ENCODE results near the gene ADGRL3.
"Not testable (repeated sequence)": the region's sequence is repeated elsewhere in the genome, so short reads cannot be mapped to it uniquely, and the experiment has no call there.

The ADGRL3 gene

DNA sequence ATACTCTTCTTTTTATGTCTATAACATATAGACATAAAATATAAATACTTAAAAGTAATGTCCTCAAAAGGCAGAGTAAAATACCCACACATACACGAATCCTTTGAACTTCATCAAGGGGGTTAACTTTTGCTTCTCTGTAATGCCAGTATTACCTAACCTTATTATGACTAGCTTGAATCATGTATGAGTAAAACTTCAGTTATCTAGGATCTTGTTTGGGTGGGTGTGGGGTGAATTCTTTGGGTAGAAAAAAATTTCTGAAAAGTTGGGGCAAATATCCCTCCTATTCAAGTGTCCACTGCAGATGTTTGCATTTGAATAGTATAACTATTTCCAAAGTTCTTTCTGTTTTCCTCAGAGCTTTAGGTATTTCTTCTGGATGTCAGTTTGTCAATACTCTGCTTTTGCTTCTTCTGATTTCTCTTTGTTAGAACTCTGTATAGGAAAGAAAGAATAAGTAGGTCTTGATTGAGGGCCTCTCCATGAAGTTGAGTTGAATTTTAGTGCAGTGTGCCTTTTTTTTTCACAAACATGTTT lies 173.8 kb downstream of the ADGRL3 start:
- no peak for DNase-seq

- no peak for DNase-seq
These were observed 174.3 kb downstream of the ADGRL3 start for GRCh38 chr4:61374447-61374891.

GRCh38 chr4:61375301-61375700 lies 175.2 kb downstream of the ADGRL3 start:
- DNase-seq, result no peak

GRCh38 chr4:61376301-61376700 lies 176.2 kb downstream of the ADGRL3 start:
- DNase-seq, result no peak

DNA sequence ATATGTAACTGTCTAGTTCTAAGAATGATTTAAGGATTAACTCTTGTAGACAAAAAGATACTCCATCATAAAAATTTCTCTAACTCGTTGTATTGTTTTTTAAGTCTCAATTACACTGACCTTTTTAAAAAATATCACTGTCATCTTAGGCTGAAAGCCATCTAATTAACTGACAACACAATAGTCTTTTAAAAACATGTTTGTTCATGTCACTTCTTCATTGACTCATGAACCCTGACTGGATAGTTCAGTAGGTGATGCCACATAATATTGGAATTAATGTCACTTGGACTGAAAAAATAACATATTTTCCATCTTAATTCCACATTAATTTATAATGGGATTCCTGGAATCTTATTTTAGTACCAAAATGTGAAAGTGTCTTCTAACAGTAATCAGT lies 179.3 kb downstream of the ADGRL3 start:
- DNase-seq, result no peak

DNA sequence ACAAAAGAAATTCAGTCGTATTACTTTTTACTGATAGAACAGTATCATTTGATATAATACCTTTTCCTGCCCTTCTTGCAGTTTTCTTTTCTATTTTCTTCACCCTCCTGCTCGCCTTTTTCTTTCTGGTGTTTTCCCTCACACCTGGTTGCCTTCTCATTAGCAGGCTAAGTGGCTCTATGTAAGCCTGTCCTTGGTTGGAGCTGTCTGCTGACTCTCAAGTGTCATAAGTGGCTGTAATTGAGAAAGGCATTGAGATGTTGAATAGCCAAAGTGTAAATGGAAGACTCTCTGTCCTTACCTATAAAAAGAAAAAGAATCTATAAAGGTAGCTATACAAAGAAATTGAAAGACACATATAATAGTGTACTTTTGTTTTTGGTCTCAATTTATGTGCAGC lies 180.7 kb downstream of the ADGRL3 start:
- DNase-seq, result no peak

DNA sequence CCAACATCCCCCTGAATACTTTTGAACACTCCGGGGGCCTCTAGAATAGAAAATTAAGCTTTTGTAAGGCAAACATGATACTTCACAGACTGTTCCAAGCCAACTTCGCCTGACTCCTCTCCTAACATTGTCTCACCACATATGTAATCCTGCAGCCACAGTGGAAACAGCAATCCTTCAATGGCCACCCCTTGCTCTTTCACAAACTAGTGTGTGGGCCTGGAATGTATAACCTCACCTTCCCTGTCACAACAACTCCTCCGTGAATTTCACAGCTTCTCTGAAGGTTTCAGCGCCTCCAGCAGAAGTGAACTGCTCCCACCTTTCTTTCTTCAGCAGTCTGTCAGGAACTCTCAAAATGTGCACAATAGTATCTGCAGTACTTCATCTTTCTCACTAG lies 185.1 kb downstream of the ADGRL3 start:
- no peak for DNase-seq

- not testable (repeated sequence) for DNase-seq
These were observed 187.2 kb downstream of the ADGRL3 start for GRCh38 chr4:61387372-61387771.

DNA sequence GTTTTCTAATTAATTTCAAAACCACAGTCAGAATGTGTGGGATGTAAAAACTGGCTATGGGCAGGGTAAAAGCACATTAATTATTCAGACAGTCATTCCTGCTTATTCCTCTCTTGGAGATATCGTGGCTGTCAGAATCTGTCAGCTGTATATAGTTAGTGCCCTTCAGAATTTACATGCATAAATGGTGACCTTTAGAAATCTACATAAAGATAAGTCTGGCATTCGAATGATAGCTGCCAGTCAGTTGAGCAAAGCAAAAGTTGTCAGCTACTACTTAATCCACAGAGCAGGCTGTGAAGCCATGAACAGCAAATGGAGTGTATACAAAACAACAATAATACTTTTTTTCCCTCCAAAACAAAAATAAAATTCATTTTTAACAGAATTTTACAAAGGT lies 189.5 kb downstream of the ADGRL3 start:
- DNase-seq, result no peak

DNA sequence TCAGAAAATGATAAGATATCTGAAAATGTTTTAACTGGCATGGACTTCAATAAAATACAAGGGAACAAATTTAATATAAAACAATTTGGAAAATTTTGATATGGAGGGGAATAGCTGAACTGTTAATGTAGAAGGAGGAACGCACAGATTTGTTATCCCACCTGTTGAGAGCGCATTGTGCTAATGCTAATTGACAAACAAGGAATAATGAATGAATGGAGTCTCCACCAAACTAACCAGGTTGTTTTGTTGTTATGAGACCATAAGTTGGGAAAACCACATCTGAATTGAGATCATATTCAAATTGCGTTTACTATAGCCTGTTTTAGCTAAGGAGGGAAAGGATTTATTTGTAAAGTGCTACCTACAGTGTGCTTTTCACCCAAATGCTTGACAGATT lies 195.6 kb downstream of the ADGRL3 start:
- no peak for DNase-seq

- DNase-seq, result no peak
These were observed 197.0 kb downstream of the ADGRL3 start for GRCh38 chr4:61397174-61397573.

GRCh38 chr4:61400439-61401038 lies 200.4 kb downstream of the ADGRL3 start:
- DNase-seq, result no peak

DNA sequence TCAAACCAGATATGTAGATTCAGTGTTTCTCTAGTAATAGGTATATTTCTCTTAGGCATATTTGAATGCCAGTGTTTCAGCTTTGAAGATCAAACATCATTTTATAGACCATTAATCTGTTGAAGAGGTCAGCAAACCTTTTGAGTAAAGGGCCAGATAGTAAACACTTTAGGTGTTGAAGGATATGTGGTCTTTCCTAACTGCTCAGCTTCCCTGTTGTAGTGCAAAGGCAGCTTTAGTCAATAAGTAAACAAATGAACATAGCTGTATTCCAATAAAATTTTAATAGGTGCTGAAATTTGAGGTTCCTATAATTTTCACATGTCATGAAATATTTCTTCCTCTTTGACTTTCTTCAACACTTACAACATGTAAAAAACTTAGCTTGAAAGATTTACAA lies 201.6 kb downstream of the ADGRL3 start:
- no peak for DNase-seq

- no peak for DNase-seq
These were observed 205.2 kb downstream of the ADGRL3 start for GRCh38 chr4:61405307-61405706.

GRCh38 chr4:61406677-61407076 lies 206.6 kb downstream of the ADGRL3 start:
- no peak for DNase-seq

DNA sequence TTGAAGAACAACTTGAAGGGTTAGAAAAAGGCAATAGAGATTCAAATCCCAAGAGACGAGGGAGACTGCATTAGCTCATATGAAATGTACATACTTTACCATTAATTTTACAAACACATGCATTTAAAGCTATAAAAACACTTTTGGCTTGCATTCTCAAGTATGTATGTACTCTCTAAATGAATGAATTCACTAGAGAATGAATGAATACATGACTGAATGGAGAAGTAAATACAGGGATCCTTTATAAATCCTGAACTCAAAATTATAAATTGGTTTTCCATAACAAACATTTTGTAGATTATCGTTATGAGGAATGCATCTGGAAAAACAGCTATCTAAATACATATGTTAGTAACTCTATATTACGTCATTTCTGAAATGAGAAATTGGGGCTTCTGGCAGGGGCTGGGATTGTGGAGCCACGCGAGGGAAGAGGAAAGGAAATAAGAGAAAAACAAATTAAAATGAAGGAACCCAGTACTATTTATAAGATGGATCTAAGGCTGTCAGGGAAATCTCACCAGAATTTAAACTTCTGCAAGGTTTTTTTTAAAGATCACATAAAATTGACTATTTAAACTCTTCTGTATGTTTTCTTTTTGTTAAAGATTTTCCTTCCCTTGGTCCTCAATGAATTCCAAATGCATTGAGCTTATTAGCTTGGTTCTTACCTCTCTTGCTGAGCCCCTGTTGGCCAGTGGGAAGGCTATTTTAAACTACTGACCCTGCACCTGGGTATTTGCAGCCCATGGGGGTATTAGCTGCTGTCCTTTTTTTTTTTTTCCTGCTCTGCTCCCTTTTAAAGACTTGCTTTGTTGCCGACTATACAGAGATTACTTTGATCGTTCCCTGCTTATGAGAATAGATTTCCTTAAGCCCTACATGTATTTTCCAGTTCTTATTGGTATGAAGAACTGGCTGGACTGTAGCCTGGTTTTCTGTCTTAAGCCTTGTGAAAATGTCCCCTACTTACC lies 207.8 kb downstream of the ADGRL3 start:
- no peak for DNase-seq

DNA sequence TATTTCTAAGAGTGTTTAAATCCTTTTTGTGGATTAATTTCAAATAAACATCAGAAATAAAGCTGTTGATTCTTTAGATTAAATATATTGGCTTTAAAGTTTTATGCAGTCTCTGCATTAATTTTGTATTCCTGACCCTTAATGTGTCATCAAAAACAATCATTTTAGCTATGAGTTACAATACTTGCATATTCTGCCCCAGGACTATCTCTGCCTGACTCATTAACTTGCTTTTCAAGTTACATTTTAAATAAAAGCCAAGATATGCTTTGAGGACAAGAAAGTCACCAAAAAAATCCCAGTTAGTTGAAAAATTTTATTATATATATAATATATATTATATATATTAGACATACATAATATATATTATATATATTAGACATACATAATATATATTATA lies 208.7 kb downstream of the ADGRL3 start:
- no peak for DNase-seq

DNA sequence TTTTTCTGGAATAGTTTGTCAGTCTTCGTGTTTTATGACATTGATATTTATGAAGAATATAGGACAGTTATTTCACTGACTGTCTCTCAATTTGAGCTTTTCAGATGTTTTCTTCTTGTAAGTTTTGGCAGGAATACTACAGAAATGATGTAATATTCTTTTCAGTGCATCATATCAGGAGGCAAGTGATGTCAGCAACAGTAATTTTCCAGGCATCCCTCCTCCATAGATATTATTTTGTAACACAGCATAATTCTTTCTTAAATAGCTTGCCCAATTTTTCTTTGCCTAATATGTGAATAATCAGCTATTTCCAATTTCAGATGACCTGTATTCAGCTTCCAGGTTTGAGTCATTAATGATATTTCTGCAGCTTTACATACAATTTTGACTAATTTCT lies 211.1 kb downstream of the ADGRL3 start:
- no peak for DNase-seq

DNA sequence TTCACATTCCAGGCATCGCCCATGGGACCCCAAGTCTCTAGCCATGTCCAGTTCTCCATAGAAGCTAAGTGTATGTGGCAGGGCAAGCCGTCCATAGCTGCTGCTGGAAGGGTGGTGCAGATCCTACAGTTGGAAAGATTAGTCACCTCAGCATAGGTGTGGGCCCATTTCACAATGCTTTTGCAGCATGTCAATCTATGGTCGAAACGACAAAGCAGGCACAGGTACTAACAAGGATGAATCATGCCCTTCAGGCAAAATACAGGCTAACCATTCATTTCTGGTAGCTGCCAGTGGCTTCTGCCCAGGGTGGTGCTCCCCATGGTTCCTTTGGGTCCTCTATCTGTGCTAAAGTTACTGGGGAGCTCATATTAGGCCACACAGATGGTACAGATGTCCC lies 225.2 kb downstream of the ADGRL3 start:
- no peak for DNase-seq

DNA sequence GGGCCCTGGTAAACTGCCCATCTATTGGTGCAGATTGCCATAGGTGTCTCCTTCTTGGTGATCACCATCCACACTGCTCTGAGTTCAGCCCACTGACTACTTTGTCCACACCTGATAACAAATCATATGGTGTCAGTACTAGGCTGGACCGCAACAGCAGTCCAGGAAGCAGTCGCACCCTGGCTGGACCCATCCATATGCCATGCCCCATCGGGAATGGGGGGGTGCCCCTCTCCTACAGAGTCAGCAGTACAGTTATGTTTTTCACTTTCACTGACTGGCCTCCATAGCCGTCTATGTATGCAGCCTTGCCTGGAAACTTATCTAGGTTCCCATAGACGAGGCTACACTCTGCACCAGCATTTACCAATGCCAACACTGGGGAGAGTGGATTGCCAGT lies 226.1 kb downstream of the ADGRL3 start:
- no peak for DNase-seq

- no peak for DNase-seq
These were observed 227.1 kb downstream of the ADGRL3 start for GRCh38 chr4:61427099-61427817.

DNA sequence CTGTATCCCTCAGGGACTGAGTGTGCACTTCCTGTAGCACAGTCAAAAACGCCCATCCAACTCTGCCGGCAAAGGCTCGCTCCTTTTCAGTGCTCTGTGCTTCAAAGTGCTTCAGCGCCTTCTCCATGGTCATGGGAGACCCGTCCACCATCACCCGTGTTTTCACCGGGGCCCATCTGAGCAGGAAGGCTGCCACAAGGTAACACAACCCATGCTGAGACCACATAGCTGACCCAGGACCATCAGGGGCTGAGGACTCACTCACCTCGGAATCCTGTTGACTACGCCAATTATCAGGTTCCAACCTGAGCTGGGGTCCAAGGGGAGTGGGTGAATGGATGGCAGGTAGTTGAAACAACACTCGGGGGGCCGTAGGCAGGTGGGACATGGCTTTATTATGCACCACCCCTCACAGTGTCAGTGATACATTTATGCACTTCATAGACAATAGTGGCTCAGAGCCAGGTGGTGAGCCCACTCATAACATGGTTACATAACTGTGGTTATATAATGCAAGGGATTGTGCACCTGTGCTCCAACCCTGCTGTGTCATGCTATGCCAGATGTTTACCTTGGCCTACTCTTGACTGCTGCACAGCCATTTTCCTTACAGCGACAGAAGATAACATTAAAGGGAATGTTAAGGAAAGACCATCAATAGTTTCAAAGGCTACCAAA lies 227.8 kb downstream of the ADGRL3 start:
- peak; percentile 52 for DNase-seq

- DNase-seq, result no peak
These were observed 228.8 kb downstream of the ADGRL3 start for GRCh38 chr4:61428950-61429349.

Measured in islet precursor cell (in vitro differentiated cells).